ENCODE results near the gene DDX1. TPM values are rescaled to one million over a fixed set of nuclear protein-coding genes. Genes with fewer than 3 reads are reported as not detected.

Gene DDX1
- polyA plus RNA-seq, 1 donor: 116 TPM

- Histone ChIP-seq H3K27me3 (ENCODE audit: control insufficient read depth, insufficient read depth, low read length) (no peaks in the 10 kb centered on the region), H3K27ac (ENCODE audit: low read length) (no peak overlapping the region), H3K9me3 (ENCODE audit: control insufficient read depth, low read depth, low read length) (no peaks in the 10 kb centered on the region), H3K36me3 (ENCODE audit: control insufficient read depth, insufficient read depth, low read length) (no peaks in the 10 kb centered on the region), H3K4me1 (ENCODE audit: control insufficient read depth, insufficient read depth, low read length) (peaks cover 31% of the 10 kb centered on the region), H3K4me3 (ENCODE audit: low read length) (no peak overlapping the region)
- DNase-seq: no peak
- WGBS (ENCODE audit: insufficient coverage, low lambda C conversion rate): no CpG with 5 or more reads among the region's 9 CpGs
Observed at GRCh38 chr2:15671842-15672815, 80.5 kb downstream of the DDX1 start.

DNA sequence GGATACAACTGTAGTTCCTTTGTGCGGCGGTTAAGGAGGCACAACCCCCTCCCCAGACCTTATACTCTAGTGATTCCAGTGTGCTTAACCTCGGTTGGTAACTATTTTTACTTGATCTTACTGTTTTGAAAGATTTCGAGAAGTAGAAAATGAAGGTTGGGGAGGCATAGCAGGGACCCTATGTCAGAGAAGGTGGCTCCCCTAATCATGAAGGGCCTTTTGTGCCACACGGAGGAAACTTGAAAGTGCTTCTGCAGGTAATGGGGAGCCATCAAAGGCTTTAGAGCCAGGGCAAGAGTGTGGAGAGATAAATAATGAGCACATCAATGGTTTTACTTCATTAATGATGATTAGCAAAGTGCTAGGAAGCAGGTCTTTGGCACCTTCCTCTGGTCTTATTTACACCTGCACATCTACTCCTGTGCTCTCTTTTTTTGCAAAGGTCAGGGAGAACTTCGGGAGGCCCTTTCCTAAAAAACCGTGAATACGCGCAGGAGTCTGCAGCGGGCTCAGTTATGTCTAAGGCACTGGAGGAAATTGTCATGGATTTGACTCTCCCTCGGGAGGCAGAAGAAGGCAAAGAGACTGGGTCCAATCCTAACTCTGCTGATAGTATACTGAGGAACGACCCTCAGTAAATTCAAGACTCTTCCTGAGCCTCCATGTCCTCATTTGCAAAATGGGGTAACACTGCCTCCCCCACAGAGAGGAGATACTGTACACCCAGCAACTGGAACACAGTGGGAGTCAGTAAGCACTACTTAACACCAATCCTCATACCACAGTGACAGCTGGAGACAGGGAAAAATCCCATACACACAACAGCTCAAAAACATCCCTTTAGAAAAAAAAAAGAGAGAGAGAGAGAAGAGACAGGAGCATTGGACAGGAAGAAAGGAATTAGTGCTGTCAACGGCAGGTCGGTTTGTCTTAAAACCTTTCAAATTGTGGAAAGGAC, 81.6 kb downstream of the DDX1 start:
- no peak for DNase-seq
- 100% methylated on average over 1 of the region's 14 CpGs for WGBS (ENCODE audit: insufficient coverage, low lambda C conversion rate)
- H3K9me3 ChIP-seq (ENCODE audit: control insufficient read depth, low read depth, low read length): no peaks in the 10 kb centered on the region
- no peaks in the 10 kb centered on the region for H3K36me3 ChIP-seq (ENCODE audit: control insufficient read depth, insufficient read depth, low read length)
- peak overlapping the region; percentile 84 for H3K27ac ChIP-seq (ENCODE audit: low read length)
- H3K27me3 ChIP-seq (ENCODE audit: control insufficient read depth, insufficient read depth, low read length): no peaks in the 10 kb centered on the region
- peaks cover 36% of the 10 kb centered on the region for H3K4me1 ChIP-seq (ENCODE audit: control insufficient read depth, insufficient read depth, low read length)
- no peak overlapping the region for H3K4me3 ChIP-seq (ENCODE audit: low read length)

DNA sequence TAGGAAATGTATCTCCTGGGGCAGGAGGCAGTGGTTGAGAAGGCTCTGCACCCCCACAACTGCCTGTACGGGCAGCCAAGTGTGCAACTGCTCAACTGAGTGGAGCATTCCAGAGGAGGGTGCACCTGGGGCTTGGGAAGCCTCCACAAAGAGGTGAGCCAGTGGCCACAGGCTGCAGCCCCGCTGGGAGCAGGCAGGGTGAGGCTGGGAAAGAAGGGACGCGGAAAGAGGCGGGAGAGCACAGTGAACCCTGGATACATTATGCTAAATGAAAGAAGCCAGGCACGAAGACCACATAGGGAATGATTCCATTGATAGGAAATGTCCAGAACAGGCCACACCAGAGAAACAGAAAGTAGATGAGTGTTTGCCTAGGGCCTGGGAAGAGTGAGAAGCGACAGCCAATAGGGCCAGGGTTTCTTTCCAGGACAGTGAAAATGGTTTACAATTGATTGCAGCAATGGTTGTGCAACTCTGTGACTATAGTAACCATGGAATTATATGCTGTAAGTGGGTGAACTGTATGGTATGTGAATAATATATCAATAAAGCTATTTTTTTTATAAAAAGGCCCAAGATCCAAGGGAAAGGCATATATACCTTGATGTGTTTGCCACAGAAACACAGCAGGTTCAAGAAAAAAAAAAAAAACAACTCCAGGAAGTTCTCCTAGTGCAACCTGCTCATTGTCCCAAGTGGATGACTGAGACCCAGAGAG, 82.4 kb downstream of the DDX1 start:
- peak overlapping the region; percentile 84 for H3K27ac ChIP-seq (ENCODE audit: low read length)

DNA sequence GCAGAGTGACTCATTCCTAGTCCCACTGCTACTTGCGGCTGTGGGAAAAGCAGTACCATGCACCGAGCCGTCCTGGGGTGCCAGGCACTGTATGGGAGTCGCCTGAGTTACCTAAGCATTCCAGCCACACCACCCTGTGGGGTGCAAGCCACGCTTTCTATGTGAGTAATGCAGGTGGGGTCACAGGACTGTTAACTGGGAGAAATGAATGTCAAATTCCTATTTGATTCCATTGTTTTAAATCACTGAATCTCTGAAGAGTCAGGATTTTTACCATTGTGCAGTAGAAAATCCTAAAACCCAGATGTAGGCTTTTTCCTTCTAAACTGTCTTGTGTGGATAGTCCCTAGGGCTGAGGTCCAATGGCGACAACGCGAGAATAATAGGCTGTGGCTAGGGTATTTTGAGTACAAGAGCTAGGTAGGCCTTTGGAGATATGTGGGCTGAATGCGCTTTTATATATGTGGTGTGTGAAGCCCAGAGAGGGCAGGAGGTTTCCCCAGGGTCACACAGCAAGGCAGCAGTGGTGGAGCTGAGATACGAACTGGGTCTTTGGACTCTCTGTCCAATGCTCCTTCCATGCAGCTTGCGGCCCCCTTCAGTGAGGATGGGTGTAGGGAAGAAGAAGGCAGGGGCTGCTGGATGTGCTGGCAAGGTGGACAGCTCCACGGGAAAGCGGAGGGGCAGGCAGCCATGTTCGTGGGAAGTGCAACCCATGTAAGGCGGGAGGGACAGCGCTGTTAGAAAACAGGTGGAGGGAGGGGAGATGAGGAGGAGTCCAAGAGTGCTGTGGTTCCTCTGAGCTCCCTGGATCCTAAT, 83.2 kb downstream of the DDX1 start:
- peak overlapping the region; percentile 84 for H3K27ac ChIP-seq (ENCODE audit: low read length)
- WGBS (ENCODE audit: insufficient coverage, low lambda C conversion rate): 80% methylated on average over 3 of the region's 16 CpGs
- peaks cover 31% of the 10 kb centered on the region for H3K4me1 ChIP-seq (ENCODE audit: control insufficient read depth, insufficient read depth, low read length)
- no peaks in the 10 kb centered on the region for H3K27me3 ChIP-seq (ENCODE audit: control insufficient read depth, insufficient read depth, low read length)
- DNase-seq: peak in 1 of 2 donors; percentile 49
- H3K4me3 ChIP-seq (ENCODE audit: low read length): no peak overlapping the region
- no peaks in the 10 kb centered on the region for H3K36me3 ChIP-seq (ENCODE audit: control insufficient read depth, insufficient read depth, low read length)
- H3K9me3 ChIP-seq (ENCODE audit: control insufficient read depth, low read depth, low read length): no peaks in the 10 kb centered on the region

More for the DNA sequence above, 82.4 kb downstream of the DDX1 start:
- Histone ChIP-seq H3K9me3 (ENCODE audit: control insufficient read depth, low read depth, low read length) (no peaks in the 10 kb centered on the region), H3K27me3 (ENCODE audit: control insufficient read depth, insufficient read depth, low read length) (no peaks in the 10 kb centered on the region), H3K36me3 (ENCODE audit: control insufficient read depth, insufficient read depth, low read length) (no peaks in the 10 kb centered on the region), H3K4me1 (ENCODE audit: control insufficient read depth, insufficient read depth, low read length) (peaks cover 32% of the 10 kb centered on the region), H3K4me3 (ENCODE audit: low read length) (no peak overlapping the region)
- DNase-seq: peak; percentile 71 to 89
- WGBS (ENCODE audit: insufficient coverage, low lambda C conversion rate): 55% methylated on average over 4 of the region's 7 CpGs

DNA sequence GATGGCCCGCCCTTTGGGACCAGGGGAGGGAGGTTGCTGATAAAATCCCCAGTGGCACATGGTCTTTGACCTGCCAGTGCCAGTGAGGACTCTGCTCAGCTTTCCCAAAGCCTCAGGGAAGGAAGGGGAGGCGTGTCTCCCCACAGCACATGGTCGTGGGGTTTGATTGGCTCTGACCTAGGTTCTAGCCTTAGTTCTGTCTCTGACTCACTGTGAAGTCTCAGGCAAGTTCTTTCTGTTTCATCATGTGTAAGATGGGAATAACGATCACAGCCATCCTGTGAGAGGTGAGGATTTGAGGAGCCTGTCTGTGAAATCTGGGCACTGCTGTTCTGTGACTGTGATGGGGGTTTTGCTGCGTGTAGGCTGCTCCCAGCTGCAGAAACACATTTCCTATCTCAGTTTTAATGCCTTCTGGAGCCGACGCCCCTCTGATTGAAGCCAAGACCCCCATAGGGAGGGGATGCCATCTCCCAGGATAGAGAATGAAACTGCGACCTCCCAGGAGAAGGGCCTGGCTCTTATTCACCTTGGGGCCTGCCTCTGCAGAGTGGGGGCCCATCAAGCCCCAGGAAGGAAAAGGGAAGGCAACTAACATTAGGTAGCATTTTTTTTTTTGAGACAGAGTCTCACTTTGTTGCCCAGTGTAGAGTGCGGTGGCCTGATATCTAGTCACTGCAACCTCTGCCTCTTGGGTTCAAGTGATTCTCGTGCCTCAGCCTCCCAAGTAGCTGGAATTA, 84.0 kb downstream of the DDX1 start:
- WGBS (ENCODE audit: insufficient coverage, low lambda C conversion rate): no CpG with 5 or more reads among the region's 10 CpGs
- DNase-seq: peak; percentile 78 to 91
- Histone ChIP-seq H3K36me3 (ENCODE audit: control insufficient read depth, insufficient read depth, low read length) (no peaks in the 10 kb centered on the region), H3K27ac (ENCODE audit: low read length) (peak overlapping the region; percentile 84), H3K27me3 (ENCODE audit: control insufficient read depth, insufficient read depth, low read length) (no peaks in the 10 kb centered on the region), H3K9me3 (ENCODE audit: control insufficient read depth, low read depth, low read length) (peaks cover 2% of the 10 kb centered on the region), H3K4me1 (ENCODE audit: control insufficient read depth, insufficient read depth, low read length) (peaks cover 31% of the 10 kb centered on the region), H3K4me3 (ENCODE audit: low read length) (no peak overlapping the region)

GRCh38 chr2:15677141-15677843, 85.6 kb downstream of the DDX1 start:
- H3K27me3 ChIP-seq (ENCODE audit: control insufficient read depth, insufficient read depth, low read length): no peaks in the 10 kb centered on the region
- no peak overlapping the region for H3K4me3 ChIP-seq (ENCODE audit: low read length)
- WGBS (ENCODE audit: insufficient coverage, low lambda C conversion rate): 20% methylated on average over 1 of the region's 9 CpGs
- H3K27ac ChIP-seq (ENCODE audit: low read length): no peak overlapping the region
- H3K9me3 ChIP-seq (ENCODE audit: control insufficient read depth, low read depth, low read length): peaks cover 3% of the 10 kb centered on the region
- H3K36me3 ChIP-seq (ENCODE audit: control insufficient read depth, insufficient read depth, low read length): no peaks in the 10 kb centered on the region
- DNase-seq: peak in 1 of 2 donors; percentile 48
- peaks cover 33% of the 10 kb centered on the region for H3K4me1 ChIP-seq (ENCODE audit: control insufficient read depth, insufficient read depth, low read length)

DNA sequence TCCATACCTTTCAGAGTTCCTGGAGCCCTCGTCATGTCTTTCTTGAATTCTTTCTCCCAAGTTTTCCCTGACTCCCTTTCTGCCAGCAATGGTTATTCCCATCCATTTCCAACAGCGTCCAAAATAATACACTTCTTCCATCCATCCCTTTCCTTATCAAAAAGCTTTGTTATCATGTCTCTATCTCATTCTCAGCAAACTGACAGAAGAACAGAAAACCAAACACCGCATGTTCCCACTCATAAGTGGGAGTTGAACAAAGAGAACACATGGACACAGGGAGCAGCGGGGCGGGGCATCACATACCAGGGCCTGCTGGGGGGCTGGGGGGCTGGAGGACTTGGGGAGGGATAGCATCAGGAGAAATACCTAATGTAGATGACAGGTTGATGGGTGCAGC, 86.7 kb downstream of the DDX1 start:
- Histone ChIP-seq H3K9me3 (ENCODE audit: control insufficient read depth, low read depth, low read length) (peaks cover 3% of the 10 kb centered on the region), H3K36me3 (ENCODE audit: control insufficient read depth, insufficient read depth, low read length) (no peaks in the 10 kb centered on the region), H3K4me1 (ENCODE audit: control insufficient read depth, insufficient read depth, low read length) (peaks cover 31% of the 10 kb centered on the region), H3K27ac (ENCODE audit: low read length) (no peak overlapping the region), H3K27me3 (ENCODE audit: control insufficient read depth, insufficient read depth, low read length) (no peaks in the 10 kb centered on the region), H3K4me3 (ENCODE audit: low read length) (no peak overlapping the region)
- WGBS (ENCODE audit: insufficient coverage, low lambda C conversion rate): 60% methylated on average over 1 of the region's 5 CpGs
- DNase-seq: no peak

- Histone ChIP-seq H3K4me1 (ENCODE audit: control insufficient read depth, insufficient read depth, low read length) (peaks cover 25% of the 10 kb centered on the region), H3K27me3 (ENCODE audit: control insufficient read depth, insufficient read depth, low read length) (no peaks in the 10 kb centered on the region), H3K4me3 (ENCODE audit: low read length) (no peak overlapping the region), H3K27ac (ENCODE audit: low read length) (no peak overlapping the region), H3K36me3 (ENCODE audit: control insufficient read depth, insufficient read depth, low read length) (no peaks in the 10 kb centered on the region), H3K9me3 (ENCODE audit: control insufficient read depth, low read depth, low read length) (peaks cover 3% of the 10 kb centered on the region)
- DNase-seq: no peak
- no CpG with 5 or more reads among the region's 2 CpGs for WGBS (ENCODE audit: insufficient coverage, low lambda C conversion rate)
Observed at GRCh38 chr2:15678909-15679308, 87.2 kb downstream of the DDX1 start.
